ENCODE measurements around the gene LAG3.

- TF ChIP-seq CTCF (IDR thresholded peaks at IDR 0.05) (no peak), EP300 (IDR thresholded peaks at IDR 0.05; ENCODE audit: low read depth) (no peak), POLR2A (IDR thresholded peaks at IDR 0.05) (no peak), POLR2AphosphoS5 (IDR thresholded peaks at IDR 0.05) (no peak)
Observed at GRCh38 chr12:6809056-6809455, 36.7 kb downstream of the LAG3 start.
